Ishikawa (cell line): ENCODE results near the gene BNIP1.

Experiments
- CEBPB ChIP-seq: IDR thresholded peaks from 2 replicates; pipeline ENCODE4 v1.6.1; 2012
- CREB1 ChIP-seq: IDR thresholded peaks from 2 replicates; pipeline ENCODE4 v1.6.1; 2012; ENCODE audit warnings: low read depth
- EGR1 ChIP-seq: IDR thresholded peaks from 2 replicates; pipeline ENCODE4 v1.6.1; 2012
- EP300 ChIP-seq: IDR thresholded peaks from 2 replicates; pipeline ENCODE4 v1.6.1; 2012; ENCODE audit warnings: borderline replicate concordance
- FOXM1 ChIP-seq: IDR thresholded peaks from 2 replicates; pipeline ENCODE4 v1.6.1; 2012; ENCODE audit warnings: low read depth, borderline replicate concordance
- TAF1 ChIP-seq: IDR thresholded peaks from 2 replicates; pipeline ENCODE4 v1.6.1; 2012; ENCODE audit warnings: low read depth, mild to moderate bottlenecking
- TEAD4 ChIP-seq: IDR thresholded peaks from 2 replicates; pipeline ENCODE4 v1.6.1; 2012
- TF ChIP-seq, protein P1 (sequence below): IDR thresholded peaks from 2 replicates; pipeline ENCODE4 v1.6.1; 2012; ENCODE audit warnings: low read depth, mild to moderate bottlenecking

DNA sequence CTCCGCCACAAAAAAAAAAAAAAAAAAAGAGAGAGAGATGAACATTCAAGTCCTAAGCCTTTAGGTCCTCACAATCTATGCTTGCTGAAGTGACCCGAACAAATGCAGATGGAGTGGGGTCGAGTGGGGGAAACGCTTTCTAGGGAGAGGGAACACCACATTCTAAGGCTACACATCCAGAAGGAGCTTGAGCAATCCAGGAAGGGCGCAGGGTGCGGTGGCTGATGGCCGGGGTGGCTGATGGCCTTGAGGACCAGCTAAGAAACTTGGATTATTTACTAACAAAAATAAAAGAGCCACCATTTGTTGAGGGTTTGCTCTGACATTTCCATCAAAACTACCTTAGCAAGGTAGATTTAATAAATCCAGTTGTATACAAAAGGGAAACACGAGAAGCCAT, 764 bp upstream of the BNIP1 start:
- TF ChIP-seq FOXM1 = no peak
- TF ChIP-seq EP300 = no peak
- no peak for TF ChIP-seq EGR1
- TF ChIP-seq TEAD4 = no peak
- TF ChIP-seq, protein P1, sequence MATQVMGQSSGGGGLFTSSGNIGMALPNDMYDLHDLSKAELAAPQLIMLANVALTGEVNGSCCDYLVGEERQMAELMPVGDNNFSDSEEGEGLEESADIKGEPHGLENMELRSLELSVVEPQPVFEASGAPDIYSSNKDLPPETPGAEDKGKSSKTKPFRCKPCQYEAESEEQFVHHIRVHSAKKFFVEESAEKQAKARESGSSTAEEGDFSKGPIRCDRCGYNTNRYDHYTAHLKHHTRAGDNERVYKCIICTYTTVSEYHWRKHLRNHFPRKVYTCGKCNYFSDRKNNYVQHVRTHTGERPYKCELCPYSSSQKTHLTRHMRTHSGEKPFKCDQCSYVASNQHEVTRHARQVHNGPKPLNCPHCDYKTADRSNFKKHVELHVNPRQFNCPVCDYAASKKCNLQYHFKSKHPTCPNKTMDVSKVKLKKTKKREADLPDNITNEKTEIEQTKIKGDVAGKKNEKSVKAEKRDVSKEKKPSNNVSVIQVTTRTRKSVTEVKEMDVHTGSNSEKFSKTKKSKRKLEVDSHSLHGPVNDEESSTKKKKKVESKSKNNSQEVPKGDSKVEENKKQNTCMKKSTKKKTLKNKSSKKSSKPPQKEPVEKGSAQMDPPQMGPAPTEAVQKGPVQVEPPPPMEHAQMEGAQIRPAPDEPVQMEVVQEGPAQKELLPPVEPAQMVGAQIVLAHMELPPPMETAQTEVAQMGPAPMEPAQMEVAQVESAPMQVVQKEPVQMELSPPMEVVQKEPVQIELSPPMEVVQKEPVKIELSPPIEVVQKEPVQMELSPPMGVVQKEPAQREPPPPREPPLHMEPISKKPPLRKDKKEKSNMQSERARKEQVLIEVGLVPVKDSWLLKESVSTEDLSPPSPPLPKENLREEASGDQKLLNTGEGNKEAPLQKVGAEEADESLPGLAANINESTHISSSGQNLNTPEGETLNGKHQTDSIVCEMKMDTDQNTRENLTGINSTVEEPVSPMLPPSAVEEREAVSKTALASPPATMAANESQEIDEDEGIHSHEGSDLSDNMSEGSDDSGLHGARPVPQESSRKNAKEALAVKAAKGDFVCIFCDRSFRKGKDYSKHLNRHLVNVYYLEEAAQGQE = no peak
- TF ChIP-seq CEBPB = no peak
- no peak for TF ChIP-seq TAF1
- no peak for TF ChIP-seq CREB1
